Fibroblast of lung (primary cell): ENCODE measurements around the gene TSPAN18. TPM values are rescaled to one million over a fixed set of nuclear protein-coding genes. Genes with fewer than 3 reads are reported as not detected.

Experiments
- DNase-seq, 2 donors: peaks; one replicate each; pipeline versions ENCODE4 v3.0.0 to v3.0.0-alpha.2; 2010; ENCODE audit warnings: low read depth in 2 of 2
- H2AFZ ChIP-seq: 2 replicates; pipeline ENCODE4 v1.5.1; 2012; ENCODE audit warnings: low read length, control low read depth, inconsistent platforms
- H3K27ac ChIP-seq: 2 replicates; pipeline ENCODE4 v1.5.1; 2011; ENCODE audit warnings: low read length, control low read depth; ENCODE audit not compliant: insufficient read depth
- H3K27me3 ChIP-seq: 2 replicates; pipeline ENCODE4 v1.5.1; 2011; ENCODE audit warnings: mild to moderate bottlenecking, low read length; ENCODE audit not compliant: control insufficient read depth, insufficient read depth
- H3K36me3 ChIP-seq: 2 replicates; pipeline ENCODE4 v1.5.1; 2011; ENCODE audit warnings: low read length; ENCODE audit not compliant: control insufficient read depth, insufficient read depth
- H3K4me1 ChIP-seq: 2 replicates; pipeline ENCODE4 v1.5.1; 2011; ENCODE audit warnings: low read length; ENCODE audit not compliant: control insufficient read depth, insufficient read depth; ENCODE audit errors: extremely low read depth
- H3K4me2 ChIP-seq: 2 replicates; pipeline ENCODE4 v1.5.1; 2011; ENCODE audit warnings: low read length, control low read depth; ENCODE audit not compliant: insufficient read depth; ENCODE audit errors: extremely low read depth
- H3K4me3 ChIP-seq, 4 experiments: fragments of 200-600 bp in 1 of 4; sonication (generic) in 1 of 4; replicated peaks in 1 of 4; 2 replicates each; pipeline ENCODE4 v1.5.1; 2011 to 2016; ENCODE audit warnings: low read length in 4 of 4, low read depth in 3 of 4, mild to moderate bottlenecking in 3 of 4, control low read depth in 2 of 4, inconsistent platforms in 1 of 4, mixed read lengths in 1 of 4; ENCODE audit not compliant: insufficient read depth in 1 of 4; ENCODE audit errors: control extremely low read depth in 1 of 4
- H3K79me2 ChIP-seq: 2 replicates; pipeline ENCODE4 v1.5.1; 2012; ENCODE audit warnings: mild to moderate bottlenecking, low read length, inconsistent platforms; ENCODE audit not compliant: control insufficient read depth, insufficient read depth
- H3K9ac ChIP-seq: 2 replicates; pipeline ENCODE4 v1.5.1; 2011; ENCODE audit warnings: mild to moderate bottlenecking, low read length, control low read depth; ENCODE audit not compliant: insufficient read depth
- H3K9me3 ChIP-seq: 2 replicates; pipeline ENCODE4 v1.5.1; 2012; ENCODE audit warnings: low read depth, low read length; ENCODE audit not compliant: control insufficient read depth, insufficient read depth
- H4K20me1 ChIP-seq: 2 replicates; pipeline ENCODE4 v1.5.1; 2011; ENCODE audit warnings: low read length; ENCODE audit not compliant: control insufficient read depth, insufficient read depth; ENCODE audit errors: extremely low read depth
- CTCF ChIP-seq, 2 donors: IDR thresholded peaks in 1 of 2; conservative IDR thresholded peaks in 1 of 2; 1 replicate in 1 of 2; 2 replicates in 1 of 2; pipeline ENCODE4 v1.5.1; 2011 to 2012; ENCODE audit warnings: low read length in 2 of 2, control low read depth in 1 of 2, inconsistent platforms in 1 of 2, low read depth in 1 of 2, mild to moderate bottlenecking in 1 of 2
- EZH2 ChIP-seq: IDR thresholded peaks from 2 replicates; pipeline ENCODE4 v1.5.1; 2012; ENCODE audit warnings: low read length, control low read depth, mild to moderate bottlenecking; ENCODE audit errors: missing control alignments
- polyA plus RNA-seq, 2 donors: library from polyadenylated mRNA; depleted of rRNA in 1 of 2; stranded (reverse) in 1 of 2; unstranded in 1 of 2; fragments of >200 nt; gene quantifications; 2 replicates each; pipeline ENCODE4 v1.2.1, GENCODE V29; 2011 to 2012; ENCODE audit warnings: missing spikeins in 1 of 2
- total RNA-seq: library from RNA; depleted of rRNA; stranded (reverse); fragments of >200 nt; gene quantifications from 2 replicates; pipeline ENCODE4 v1.2.1, GENCODE V29; 2014

The TSPAN18 gene
- total and polyA plus RNA-seq, 2 donors (not counting 1 experiment from before 2014, with no cell fraction given) = 0.15 TPM; not detected in 1

DNA sequence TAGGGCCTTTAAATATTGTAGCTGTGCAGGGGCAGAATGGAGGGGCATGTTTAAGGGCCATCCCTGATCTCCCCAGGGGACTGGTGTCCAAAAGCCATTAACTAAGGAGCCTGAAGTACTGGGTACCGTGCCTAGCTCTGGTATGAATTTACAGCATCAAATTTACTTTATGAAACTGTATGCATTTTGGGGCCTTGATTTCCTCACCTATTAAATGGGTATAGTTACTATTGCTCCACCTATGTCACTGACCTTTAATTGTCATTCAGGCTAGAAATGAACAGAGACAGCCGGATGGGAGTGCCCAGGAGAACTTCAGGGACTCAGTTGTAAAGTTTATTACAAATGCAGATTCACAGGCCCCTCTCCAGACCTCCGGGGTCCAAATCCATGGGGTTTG, 235.7 kb downstream of the TSPAN18 start:
- Histone ChIP-seq H4K20me1 (no peaks in the 10 kb centered on the region), H3K9me3 (no peaks in the 10 kb centered on the region), H3K27me3 (peaks cover 5% of the 10 kb centered on the region), H3K4me1 (no peaks in the 10 kb centered on the region), H3K79me2 (no peaks in the 10 kb centered on the region), H3K27ac (no peak overlapping the region), H3K4me2 (no peak overlapping the region), H3K4me3 (no peak overlapping the region), H3K36me3 (no peaks in the 10 kb centered on the region), H3K9ac (no peak overlapping the region), H2AFZ (no peak overlapping the region)
- no peak for DNase-seq
- no peak for TF ChIP-seq CTCF (conservative IDR thresholded peaks at IDR 0.05 in 1 of 2, IDR thresholded peaks at IDR 0.05 in 1 of 2; ENCODE audit: low read depth in 1 of 2, low read length in 2 of 2)
- no peak for TF ChIP-seq EZH2

DNA sequence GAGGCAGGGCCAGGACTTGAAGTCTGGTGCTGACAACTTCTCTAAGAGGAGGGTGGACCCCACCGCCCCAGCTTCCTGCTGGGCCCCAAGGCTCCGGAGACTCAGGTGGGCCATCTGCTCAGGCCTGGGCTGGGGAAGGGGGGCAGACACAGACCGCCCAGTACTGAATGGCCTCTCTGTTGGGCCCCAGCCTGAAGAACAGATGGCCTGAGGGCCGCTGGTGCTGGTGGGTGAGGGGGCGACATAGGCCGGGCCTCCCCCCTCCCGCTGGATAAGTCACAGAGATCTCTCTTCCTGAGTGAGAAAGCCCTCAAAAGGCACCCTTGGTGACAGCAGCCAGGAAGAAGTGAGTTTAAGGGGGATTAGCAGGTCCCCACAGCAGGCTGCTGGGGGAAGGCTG, 236.4 kb downstream of the TSPAN18 start:
- no peak overlapping the region for H3K27ac ChIP-seq
- H3K79me2 ChIP-seq = no peaks in the 10 kb centered on the region
- TF ChIP-seq CTCF (conservative IDR thresholded peaks at IDR 0.05 in 1 of 2, IDR thresholded peaks at IDR 0.05 in 1 of 2; ENCODE audit: low read depth in 1 of 2, low read length in 2 of 2) = no peak
- no peak for TF ChIP-seq EZH2
- H2AFZ ChIP-seq = no peak overlapping the region
- no peaks in the 10 kb centered on the region for H4K20me1 ChIP-seq
- no peaks in the 10 kb centered on the region for H3K4me1 ChIP-seq
- H3K4me3 ChIP-seq = no peak overlapping the region
- H3K27me3 ChIP-seq = peaks cover 3% of the 10 kb centered on the region
- no peak for DNase-seq
- H3K9ac ChIP-seq = no peak overlapping the region
- H3K4me2 ChIP-seq = no peak overlapping the region
- no peaks in the 10 kb centered on the region for H3K9me3 ChIP-seq
- H3K36me3 ChIP-seq = no peaks in the 10 kb centered on the region

DNA sequence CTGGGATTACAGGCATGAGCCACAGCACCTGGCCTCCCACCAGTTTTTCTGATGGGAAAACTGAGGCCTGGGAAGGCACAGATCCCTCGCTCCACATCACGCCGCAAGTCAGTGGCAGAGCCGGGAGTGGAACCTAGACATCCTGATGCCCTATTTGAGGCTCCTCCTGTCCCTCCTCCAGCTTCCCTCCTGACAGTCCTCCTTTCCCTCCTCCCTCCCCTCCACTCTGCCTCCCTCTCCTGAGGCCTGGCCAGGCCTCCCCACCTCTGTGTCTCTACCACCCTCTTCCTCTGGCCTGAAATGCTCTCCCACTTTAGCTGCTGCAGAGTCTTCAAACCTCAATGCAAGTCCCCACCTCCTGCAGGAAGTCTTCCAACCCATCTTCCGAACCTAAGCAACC, 237.2 kb downstream of the TSPAN18 start:
- H3K4me2 ChIP-seq = no peak overlapping the region
- TF ChIP-seq EZH2 (no peak), CTCF (conservative IDR thresholded peaks at IDR 0.05 in 1 of 2, IDR thresholded peaks at IDR 0.05 in 1 of 2; ENCODE audit: low read depth in 1 of 2, low read length in 2 of 2) (no peak)
- peaks cover 3% of the 10 kb centered on the region for H3K27me3 ChIP-seq
- H3K4me3 ChIP-seq = no peak overlapping the region
- no peak overlapping the region for H2AFZ ChIP-seq
- H4K20me1 ChIP-seq = no peaks in the 10 kb centered on the region
- DNase-seq = no peak
- no peaks in the 10 kb centered on the region for H3K4me1 ChIP-seq
- no peak overlapping the region for H3K27ac ChIP-seq
- no peaks in the 10 kb centered on the region for H3K9me3 ChIP-seq
- H3K9ac ChIP-seq = no peak overlapping the region
- no peaks in the 10 kb centered on the region for H3K36me3 ChIP-seq
- no peaks in the 10 kb centered on the region for H3K79me2 ChIP-seq
